CD4-positive, alpha-beta T cell treated with Interleukin-4 for 4 hours (primary cell): ENCODE measurements around the gene IL18BP.

ENCODE experiments used
- DNase-seq: peaks from one replicate; pipeline ENCODE4 v3.0.0-alpha.2; 2020

Gene IL18BP

GRCh38 chr11:72013765-72014711 lies 15.3 kb downstream of the IL18BP start:
- no peak for DNase-seq

GRCh38 chr11:72014761-72015320 lies 16.1 kb downstream of the IL18BP start:
- no peak for DNase-seq

GRCh38 chr11:72015511-72016061 lies 16.9 kb downstream of the IL18BP start:
- DNase-seq, result no peak

GRCh38 chr11:72018171-72018570 lies 19.5 kb downstream of the IL18BP start:
- DNase-seq, result no peak

GRCh38 chr11:72023335-72023734 lies 24.6 kb downstream of the IL18BP start:
- DNase-seq, result no peak

GRCh38 chr11:72024069-72024754 lies 25.5 kb downstream of the IL18BP start:
- DNase-seq, result no peak

- DNase-seq, result no peak
Observed at GRCh38 chr11:72026090-72026489, 27.4 kb downstream of the IL18BP start.

- no peak for DNase-seq
Observed at GRCh38 chr11:72030472-72031045, 31.9 kb downstream of the IL18BP start.

- no peak for DNase-seq
Observed at GRCh38 chr11:72036687-72037086, 38.0 kb downstream of the IL18BP start.

GRCh38 chr11:72037554-72038311 lies 39.0 kb downstream of the IL18BP start:
- no peak for DNase-seq

GRCh38 chr11:72038491-72038890 lies 39.8 kb downstream of the IL18BP start:
- no peak for DNase-seq

GRCh38 chr11:72039031-72039855 lies 40.5 kb downstream of the IL18BP start:
- no peak for DNase-seq

- DNase-seq, result peak; percentile 6
Observed at GRCh38 chr11:72039856-72040401, 41.2 kb downstream of the IL18BP start.

GRCh38 chr11:72040491-72041363 lies 42.0 kb downstream of the IL18BP start:
- peak; percentile 79 for DNase-seq

GRCh38 chr11:72041364-72042063 lies 42.8 kb downstream of the IL18BP start:
- peak; percentile 14 for DNase-seq

GRCh38 chr11:72042064-72042745 lies 43.5 kb downstream of the IL18BP start:
- DNase-seq, result peak; percentile 14

GRCh38 chr11:72045849-72046248 lies 47.1 kb downstream of the IL18BP start:
- no peak for DNase-seq

GRCh38 chr11:72048766-72049460 lies 50.2 kb downstream of the IL18BP start:
- no peak for DNase-seq
